ENCODE results near the gene IGLL5.

IGLL5 gene

DNA sequence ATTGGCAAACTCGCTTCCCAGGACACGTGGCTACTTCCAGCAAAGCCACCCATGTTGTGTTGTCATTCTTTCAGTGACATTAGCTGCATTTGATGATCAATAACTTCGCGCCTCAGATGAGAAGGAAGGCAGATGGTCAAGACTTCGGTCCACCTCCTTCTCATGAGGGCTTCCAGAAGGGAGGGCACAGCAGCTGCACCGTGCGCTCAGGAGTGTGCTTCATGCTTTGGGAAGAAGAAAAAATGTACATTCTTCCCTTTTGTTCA is 25.3 kb downstream of the IGLL5 start:
- H3F3A ChIP-seq (ENCODE audit: insufficient read depth, low read length): no peaks in the 10 kb centered on the region
- no peaks in the 10 kb centered on the region for H3K36me3 ChIP-seq (replicated peaks; ENCODE audit: insufficient read depth, low read length)
- H3K9me3 ChIP-seq (replicated peaks; ENCODE audit: insufficient read depth, low read length): no peaks in the 10 kb centered on the region
- no peak for DNase-seq
- no peak overlapping the region for H3K27ac ChIP-seq (ENCODE audit: low read length)
- peaks cover 8% of the 10 kb centered on the region; the same call in 1 of the 2 replicates for H3K4me1 ChIP-seq (ENCODE audit: low read length)
- H3K9me2 ChIP-seq (replicated peaks; ENCODE audit: insufficient read depth, low read length): no peaks in the 10 kb centered on the region
- H3K79me2 ChIP-seq (ENCODE audit: low read length): no peaks in the 10 kb centered on the region
- H3K4me2 ChIP-seq (ENCODE audit: low read depth, low read length): no peak overlapping the region
- no peak for TF ChIP-seq EZH2 (optimal IDR thresholded peaks at IDR 0.05; ENCODE audit: low read depth, low read length)
- TF ChIP-seq, protein P1, sequence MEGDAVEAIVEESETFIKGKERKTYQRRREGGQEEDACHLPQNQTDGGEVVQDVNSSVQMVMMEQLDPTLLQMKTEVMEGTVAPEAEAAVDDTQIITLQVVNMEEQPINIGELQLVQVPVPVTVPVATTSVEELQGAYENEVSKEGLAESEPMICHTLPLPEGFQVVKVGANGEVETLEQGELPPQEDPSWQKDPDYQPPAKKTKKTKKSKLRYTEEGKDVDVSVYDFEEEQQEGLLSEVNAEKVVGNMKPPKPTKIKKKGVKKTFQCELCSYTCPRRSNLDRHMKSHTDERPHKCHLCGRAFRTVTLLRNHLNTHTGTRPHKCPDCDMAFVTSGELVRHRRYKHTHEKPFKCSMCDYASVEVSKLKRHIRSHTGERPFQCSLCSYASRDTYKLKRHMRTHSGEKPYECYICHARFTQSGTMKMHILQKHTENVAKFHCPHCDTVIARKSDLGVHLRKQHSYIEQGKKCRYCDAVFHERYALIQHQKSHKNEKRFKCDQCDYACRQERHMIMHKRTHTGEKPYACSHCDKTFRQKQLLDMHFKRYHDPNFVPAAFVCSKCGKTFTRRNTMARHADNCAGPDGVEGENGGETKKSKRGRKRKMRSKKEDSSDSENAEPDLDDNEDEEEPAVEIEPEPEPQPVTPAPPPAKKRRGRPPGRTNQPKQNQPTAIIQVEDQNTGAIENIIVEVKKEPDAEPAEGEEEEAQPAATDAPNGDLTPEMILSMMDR (IDR thresholded peaks at IDR 0.05; ENCODE audit: low read length): no peak
- no peak for TF ChIP-seq EZH2phosphoT487 (IDR thresholded peaks at IDR 0.05; ENCODE audit: low read length)
- no peak overlapping the region for H2AFZ ChIP-seq (ENCODE audit: low read length)
- no peak overlapping the region for H3K9ac ChIP-seq (ENCODE audit: low read length)
- no peak overlapping the region for H3K4me3 ChIP-seq (ENCODE audit: low read length)
- no peaks in the 10 kb centered on the region for H4K20me1 ChIP-seq (ENCODE audit: insufficient read depth, low read length)
- H3K27me3 ChIP-seq (replicated peaks; ENCODE audit: insufficient read depth, low read length): no peaks in the 10 kb centered on the region

GRCh38 chr22:22913989-22914388 is 26.4 kb downstream of the IGLL5 start:
- H3K9ac ChIP-seq (ENCODE audit: low read length): no peak overlapping the region
- DNase-seq: no peak
- no peak overlapping the region for H3K4me3 ChIP-seq (ENCODE audit: low read length)
- no peak overlapping the region for H3K4me2 ChIP-seq (ENCODE audit: low read depth, low read length)
- no peaks in the 10 kb centered on the region for H3K27me3 ChIP-seq (replicated peaks; ENCODE audit: insufficient read depth, low read length)
- TF ChIP-seq EZH2phosphoT487 (IDR thresholded peaks at IDR 0.05; ENCODE audit: low read length): no peak
- TF ChIP-seq, protein P1 (IDR thresholded peaks at IDR 0.05; ENCODE audit: low read length): no peak
- TF ChIP-seq EZH2 (optimal IDR thresholded peaks at IDR 0.05; ENCODE audit: low read depth, low read length): no peak
- no peaks in the 10 kb centered on the region for H3K36me3 ChIP-seq (replicated peaks; ENCODE audit: insufficient read depth, low read length)
- no peak overlapping the region for H2AFZ ChIP-seq (ENCODE audit: low read length)
- no peaks in the 10 kb centered on the region for H3K9me2 ChIP-seq (replicated peaks; ENCODE audit: insufficient read depth, low read length)
- H3K27ac ChIP-seq (ENCODE audit: low read length): no peak overlapping the region
- H4K20me1 ChIP-seq (ENCODE audit: insufficient read depth, low read length): no peaks in the 10 kb centered on the region
- peaks cover 8% of the 10 kb centered on the region; the same call in 1 of the 2 replicates for H3K4me1 ChIP-seq (ENCODE audit: low read length)
- H3K79me2 ChIP-seq (ENCODE audit: low read length): no peaks in the 10 kb centered on the region
- no peaks in the 10 kb centered on the region for H3K9me3 ChIP-seq (replicated peaks; ENCODE audit: insufficient read depth, low read length)
- no peaks in the 10 kb centered on the region for H3F3A ChIP-seq (ENCODE audit: insufficient read depth, low read length)

DNA sequence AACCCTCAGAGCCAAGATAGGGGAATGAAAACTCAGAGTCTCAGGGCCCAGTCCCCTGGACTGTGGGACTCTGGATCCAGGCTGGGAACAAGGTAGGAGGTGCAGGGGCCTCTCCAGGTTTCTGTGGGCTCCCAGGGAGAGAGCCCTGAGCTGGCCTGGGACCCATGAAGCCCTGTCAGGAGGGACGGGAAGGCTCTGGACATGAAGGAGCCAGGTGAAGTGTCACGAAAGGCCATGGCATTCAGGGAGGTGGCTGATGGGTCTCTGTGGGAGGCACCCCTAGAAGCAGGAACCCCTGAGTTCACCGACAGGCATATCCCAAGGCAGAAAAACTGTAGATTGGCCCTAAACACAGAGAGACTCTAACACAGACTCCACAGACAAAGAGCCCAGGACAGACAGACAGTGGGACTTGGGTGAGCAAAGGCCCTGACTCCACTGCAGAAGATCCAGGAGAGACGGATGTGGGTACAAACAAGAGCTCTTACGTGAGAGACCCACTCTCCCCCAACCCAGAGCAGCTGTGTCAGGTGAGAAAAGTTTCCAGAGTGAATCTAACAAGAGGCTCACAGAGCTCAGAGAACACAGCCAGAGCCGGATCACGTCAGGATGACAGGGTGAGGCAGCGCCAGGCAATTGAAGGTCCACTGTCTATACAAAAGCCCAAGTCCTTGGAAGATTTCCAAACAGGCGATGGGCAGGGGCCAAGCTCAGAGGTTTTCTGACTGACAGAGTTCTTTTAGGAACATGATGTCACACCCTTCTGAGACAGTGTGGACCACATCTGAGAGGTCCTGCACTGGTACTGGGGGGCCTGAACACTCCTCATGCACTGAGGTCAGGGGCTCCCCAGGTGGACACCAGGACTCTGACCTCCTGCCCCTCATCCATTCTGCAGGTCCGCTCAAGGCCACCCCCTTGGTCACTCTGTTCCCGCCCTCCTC is 27.4 kb downstream of the IGLL5 start:
- Histone ChIP-seq H3F3A (ENCODE audit: insufficient read depth, low read length) (no peaks in the 10 kb centered on the region), H3K4me1 (ENCODE audit: low read length) (peaks cover 8% of the 10 kb centered on the region; the same call in 1 of the 2 replicates), H3K9ac (ENCODE audit: low read length) (no peak overlapping the region), H3K9me3 (replicated peaks; ENCODE audit: insufficient read depth, low read length) (no peaks in the 10 kb centered on the region), H3K36me3 (replicated peaks; ENCODE audit: insufficient read depth, low read length) (no peaks in the 10 kb centered on the region), H3K79me2 (ENCODE audit: low read length) (no peaks in the 10 kb centered on the region), H3K9me2 (replicated peaks; ENCODE audit: insufficient read depth, low read length) (no peaks in the 10 kb centered on the region), H4K20me1 (ENCODE audit: insufficient read depth, low read length) (no peaks in the 10 kb centered on the region), H3K4me3 (ENCODE audit: low read length) (no peak overlapping the region), H3K27ac (ENCODE audit: low read length) (no peak overlapping the region), H3K4me2 (ENCODE audit: low read depth, low read length) (no peak overlapping the region), H2AFZ (ENCODE audit: low read length) (no peak overlapping the region), H3K27me3 (replicated peaks; ENCODE audit: insufficient read depth, low read length) (no peaks in the 10 kb centered on the region)
- TF ChIP-seq, protein P1 (IDR thresholded peaks at IDR 0.05; ENCODE audit: low read length): no peak
- TF ChIP-seq EZH2phosphoT487 (IDR thresholded peaks at IDR 0.05; ENCODE audit: low read length): no peak
- no peak for TF ChIP-seq EZH2 (optimal IDR thresholded peaks at IDR 0.05; ENCODE audit: low read depth, low read length)
- DNase-seq: no peak
